Common myeloid progenitor, CD34-positive (primary cell): Measurements from ENCODE around the gene CHMP2A.

ENCODE experiments used
- CTCF ChIA-PET: fragments of 350-600 bp; sonication (Branson Sonifier 250); formaldehyde crosslinking; loops from one replicate; lab custom pipeline; 2021; ENCODE audit warnings: antibody characterized with exemption; lab: Charles Lee
- POLR2A ChIA-PET: fragments of 350-600 bp; sonication (Branson Sonifier 250); formaldehyde crosslinking; loops from one replicate; lab custom pipeline; 2021; ENCODE audit warnings: antibody characterized with exemption; lab: Charles Lee
- DNase-seq, 3 donors: peaks; one replicate each; pipeline versions ENCODE4 v3.0.0 to v3.0.0-alpha.2; 2013
- H3K27ac ChIP-seq, 2 experiments: 1 replicate in 1 of 2; 2 replicates in 1 of 2; pipeline ENCODE4 v1.7.0; 2013; ENCODE audit warnings: inconsistent platforms in 2 of 2, low read length in 2 of 2, mild to moderate bottlenecking in 2 of 2, low read depth in 1 of 2, moderate library complexity in 1 of 2; ENCODE audit not compliant: severe bottlenecking in 2 of 2, insufficient read depth in 1 of 2, poor library complexity in 1 of 2
- H3K27me3 ChIP-seq, 5 experiments: replicated peaks in 2 of 5; 1 replicate in 3 of 5; 2 replicates in 2 of 5; pipeline versions ENCODE4 v1.6.1 to v1.7.0; 2013; ENCODE audit warnings: low read length in 4 of 5, mild to moderate bottlenecking in 2 of 5, moderate library complexity in 2 of 5, inconsistent platforms in 1 of 5; ENCODE audit not compliant: insufficient read depth in 5 of 5, control insufficient read depth in 4 of 5
- H3K36me3 ChIP-seq, 4 experiments: 1 replicate in 2 of 4; 2 replicates in 2 of 4; pipeline versions ENCODE4 v1.6.1 to v1.7.0; 2013; ENCODE audit warnings: low read length in 3 of 4, control low read depth in 1 of 4, mild to moderate bottlenecking in 1 of 4; ENCODE audit not compliant: control insufficient read depth in 4 of 4, insufficient read depth in 4 of 4
- H3K4me1 ChIP-seq, 4 experiments: 1 replicate in 3 of 4; 2 replicates in 1 of 4; pipeline versions ENCODE4 v1.6.1 to v1.7.1; 2013; ENCODE audit warnings: low read length in 3 of 4, mild to moderate bottlenecking in 3 of 4, control low read depth in 1 of 4, inconsistent platforms in 1 of 4, moderate library complexity in 1 of 4; ENCODE audit not compliant: control insufficient read depth in 4 of 4, insufficient read depth in 4 of 4; ENCODE audit errors: control extremely low read depth in 1 of 4
- H3K4me3 ChIP-seq, 7 experiments: 1 replicate in 4 of 7; 2 replicates in 3 of 7; pipeline versions ENCODE4 v1.5.1 to v1.7.0; 2013; ENCODE audit warnings: mild to moderate bottlenecking in 7 of 7, low read length in 6 of 7, moderate library complexity in 6 of 7, inconsistent platforms in 2 of 7, low read depth in 2 of 7, control low read depth in 1 of 7; ENCODE audit not compliant: insufficient read depth in 4 of 7, control insufficient read depth in 1 of 7; ENCODE audit errors: extremely low read depth in 1 of 7
- H3K9me3 ChIP-seq, 5 experiments: 1 replicate in 4 of 5; 2 replicates in 1 of 5; pipeline versions ENCODE4 v1.6.1 to v1.7.1; 2013; ENCODE audit warnings: low read length in 4 of 5, mild to moderate bottlenecking in 2 of 5, inconsistent platforms in 1 of 5, low read depth in 1 of 5, moderate library complexity in 1 of 5; ENCODE audit not compliant: control insufficient read depth in 4 of 5, insufficient read depth in 2 of 5; ENCODE audit errors: control extremely low read depth in 1 of 5
- WGBS: methylation state at CpG from one replicate; pipeline ENCODE4 v1.1.5; 2013; ENCODE audit not compliant: insufficient coverage; 5-methylcytosine and 5-hydroxymethylcytosine counted together

CHMP2A gene

GRCh38 chr19:58569943-58570670 lies 15.2 kb upstream of the CHMP2A start:
- H3K27ac ChIP-seq = no peak overlapping the region
- WGBS = 95% methylated on average over 5 of the region's 8 CpGs
- POLR2A ChIA-PET = interaction anchor here (0.7 kb wide), 1 partner anchor 7 kb away, joined by 3 read pairs; no protein-coding TSS in a partner anchor
- H3K4me1 ChIP-seq = peaks cover 6 to 23% (median 22%) of the 10 kb centered on the region in 4 experiments
- H3K27me3 ChIP-seq = no peaks in the 10 kb centered on the region
- H3K4me3 ChIP-seq = no peak overlapping the region
- H3K36me3 ChIP-seq = peaks cover 2 to 39% (median 23%) of the 10 kb centered on the region in 4 experiments
- DNase-seq = no peak
- CTCF ChIA-PET = interaction anchor here (0.7 to 3.2 kb wide), 4 partner anchors 9 to 50 kb away, joined by 3 to 13 read pairs (median 4); partner anchors contain the start of genes CHMP2A and ZBTB45
- H3K9me3 ChIP-seq = no peaks in the 10 kb centered on the region

- peaks cover 6 to 19% (median 18%) of the 10 kb centered on the region in 4 experiments for H3K4me1 ChIP-seq
- 95% methylated on average over 5 of the region's 6 CpGs for whole genome bisulfite sequencing
- no peak for DNase-seq
- H3K27ac ChIP-seq = no peak overlapping the region
- H3K9me3 ChIP-seq = no peaks in the 10 kb centered on the region
- ChIA-PET POLR2A (no interaction called here), CTCF (interaction anchor here (0.7 to 3.2 kb wide), 3 partner anchors 12 to 49 kb away, joined by 3 to 13 read pairs (median 3); partner anchors contain the start of genes CHMP2A and ZBTB45)
- H3K36me3 ChIP-seq = peaks cover 2 to 39% (median 23%) of the 10 kb centered on the region in 4 experiments
- no peak overlapping the region for H3K4me3 ChIP-seq
- no peaks in the 10 kb centered on the region for H3K27me3 ChIP-seq
Observed at GRCh38 chr19:58569191-58569942, 14.5 kb upstream of the CHMP2A start.

GRCh38 chr19:58568453-58569130 lies 13.7 kb upstream of the CHMP2A start:
- Histone ChIP-seq H3K27ac (no peak overlapping the region), H3K36me3 (peaks cover 2 to 39% (median 23%) of the 10 kb centered on the region in 4 experiments), H3K9me3 (no peaks in the 10 kb centered on the region), H3K4me3 (no peak overlapping the region), H3K27me3 (no peaks in the 10 kb centered on the region), H3K4me1 (peaks cover 0 to 14% (median 11%) of the 10 kb centered on the region in 4 experiments)
- DNase-seq = no peak
- ChIA-PET POLR2A (interaction anchor here (0.6 kb wide), 1 partner anchor 812 kb away, joined by 3 read pairs; no protein-coding TSS in a partner anchor), CTCF (interaction anchor here (0.9 to 1.5 kb wide), 4 partner anchors 12 to 49 kb away, joined by 3 to 5 read pairs (median 4); partner anchors contain the start of gene ZBTB45)
- 100% methylated on average over 3 of the region's 4 CpGs for WGBS

GRCh38 chr19:58566989-58567388 lies 12.1 kb upstream of the CHMP2A start:
- POLR2A ChIA-PET = no interaction called here

GRCh38 chr19:58563823-58564222 lies 8.9 kb upstream of the CHMP2A start:
- ChIA-PET POLR2A (no interaction called here), CTCF (interaction anchor here (1.3 kb wide), 1 partner anchor 18 kb away, joined by 4 read pairs; no protein-coding TSS in a partner anchor)
- H3K27ac ChIP-seq = no peak overlapping the region
- DNase-seq = no peak
- 97% methylated on average over 6 of the region's 6 CpGs for WGBS
- peak overlapping the region in 1 of 7 experiments; percentile 67 for H3K4me3 ChIP-seq
- peaks cover 2 to 14% (median 6%) of the 10 kb centered on the region in 4 experiments for H3K36me3 ChIP-seq
- H3K4me1 ChIP-seq = peaks cover 3 to 38% (median 32%) of the 10 kb centered on the region in 4 experiments
- H3K27me3 ChIP-seq = peaks cover 0 to 12% (median 0%) of the 10 kb centered on the region in 5 experiments
- H3K9me3 ChIP-seq = no peaks in the 10 kb centered on the region

More at GRCh38 chr19:58566989-58567388, 12.1 kb upstream of the CHMP2A start:
- no peak for DNase-seq
- Histone ChIP-seq H3K4me1 (peaks cover 0 to 23% (median 20%) of the 10 kb centered on the region in 4 experiments), H3K4me3 (no peak overlapping the region), H3K27ac (no peak overlapping the region), H3K27me3 (peaks cover 0 to 10% (median 0%) of the 10 kb centered on the region in 5 experiments), H3K9me3 (no peaks in the 10 kb centered on the region), H3K36me3 (peaks cover 2 to 39% (median 23%) of the 10 kb centered on the region in 4 experiments)
- WGBS = 100% methylated on average over 4 of the region's 5 CpGs
- CTCF ChIA-PET = interaction anchor here (1.0 to 1.5 kb wide), 3 partner anchors 12 to 20 kb away, joined by 3 to 4 read pairs (median 4); partner anchors contain the start of gene CHMP2A

- Histone ChIP-seq H3K27ac (no peak overlapping the region), H3K4me1 (peaks cover 3 to 38% (median 32%) of the 10 kb centered on the region in 4 experiments), H3K4me3 (peak overlapping the region in 6 of 7 experiments; percentile 35 to 70 (median 57)), H3K36me3 (peaks cover 2 to 9% (median 5%) of the 10 kb centered on the region in 4 experiments), H3K9me3 (no peaks in the 10 kb centered on the region), H3K27me3 (peaks cover 0 to 12% (median 0%) of the 10 kb centered on the region in 5 experiments)
- 6% methylated on average over 35 of the region's 40 CpGs for WGBS
- peak in 2 of 3 donors; percentile 41 to 42 for DNase-seq
- ChIA-PET CTCF (interaction anchor here (7.2 kb wide), 1 partner anchor 44 kb away, joined by 59 read pairs; the partner anchor contains the start of gene ZBTB45), POLR2A (interaction anchor here (0.8 to 1.0 kb wide), 3 partner anchors 8 to 19 kb away, joined by 3 to 4 read pairs (median 3); partner anchors contain the start of genes MZF1 and TRIM28)
Observed at GRCh38 chr19:58563034-58563573, 8.2 kb upstream of the CHMP2A start.
